HG03135 (cell line): ENCODE measurements around the gene ACE2.

Experiments
- ATAC-seq: cut with Tn5 transposase; IDR thresholded peaks from one replicate; pipeline ENCODE4 v1.9.1; 2021; ENCODE audit warnings: mild to moderate bottlenecking, moderate library complexity; ENCODE audit not compliant: unreplicated experiment

ACE2 gene

GRCh38 chrX:15576019-15576418, 24.7 kb downstream of the ACE2 start:
- ATAC-seq: no peak

- ATAC-seq: no peak
Measured at GRCh38 chrX:15574017-15574416, 26.7 kb downstream of the ACE2 start.

- no peak for ATAC-seq
Measured at GRCh38 chrX:15570145-15570544, 30.6 kb downstream of the ACE2 start.

- no peak for ATAC-seq
Measured at GRCh38 chrX:15567886-15568616, 32.7 kb downstream of the ACE2 start.

- ATAC-seq: no peak
Measured at GRCh38 chrX:15567267-15567666, 33.5 kb downstream of the ACE2 start.

GRCh38 chrX:15566244-15566643, 34.5 kb downstream of the ACE2 start:
- ATAC-seq: no peak

GRCh38 chrX:15564981-15565579, 35.7 kb downstream of the ACE2 start:
- no peak for ATAC-seq

- no peak for ATAC-seq
Measured at GRCh38 chrX:15563056-15563455, 37.7 kb downstream of the ACE2 start.

GRCh38 chrX:15560924-15561323, 39.8 kb downstream of the ACE2 start:
- no peak for ATAC-seq

- no peak for ATAC-seq
Measured at GRCh38 chrX:15559227-15559626, 41.5 kb downstream of the ACE2 start.

- no peak for ATAC-seq
Measured at GRCh38 chrX:15549189-15550012, 51.4 kb downstream of the ACE2 start.

GRCh38 chrX:15547356-15547755, 53.4 kb downstream of the ACE2 start:
- ATAC-seq: no peak

- ATAC-seq: no peak
Measured at GRCh38 chrX:15546745-15547144, 54.0 kb downstream of the ACE2 start.

- ATAC-seq: no peak
Measured at GRCh38 chrX:15530318-15530717, 70.4 kb downstream of the ACE2 start.

- no peak for ATAC-seq
Measured at GRCh38 chrX:15529165-15529564, 71.6 kb downstream of the ACE2 start.

- ATAC-seq: no peak
Measured at GRCh38 chrX:15525664-15526416, 74.9 kb downstream of the ACE2 start.

- no peak for ATAC-seq
Measured at GRCh38 chrX:15524417-15524816, 76.3 kb downstream of the ACE2 start.

- ATAC-seq: no peak
Measured at GRCh38 chrX:15523088-15523487, 77.7 kb downstream of the ACE2 start.

GRCh38 chrX:15522464-15522863, 78.3 kb downstream of the ACE2 start:
- no peak for ATAC-seq

- ATAC-seq: no peak
Measured at GRCh38 chrX:15515931-15516330, 84.8 kb downstream of the ACE2 start.

- no peak for ATAC-seq
Measured at GRCh38 chrX:15514279-15514678, 86.5 kb downstream of the ACE2 start.
